ENCODE measurements around the gene NINJ1. TPM values are rescaled to one million over a fixed set of nuclear protein-coding genes. Genes with fewer than 3 reads are reported as not detected.

The NINJ1 gene
- total RNA-seq, 1 donor from 2014 or later: 3.9 TPM

DNA sequence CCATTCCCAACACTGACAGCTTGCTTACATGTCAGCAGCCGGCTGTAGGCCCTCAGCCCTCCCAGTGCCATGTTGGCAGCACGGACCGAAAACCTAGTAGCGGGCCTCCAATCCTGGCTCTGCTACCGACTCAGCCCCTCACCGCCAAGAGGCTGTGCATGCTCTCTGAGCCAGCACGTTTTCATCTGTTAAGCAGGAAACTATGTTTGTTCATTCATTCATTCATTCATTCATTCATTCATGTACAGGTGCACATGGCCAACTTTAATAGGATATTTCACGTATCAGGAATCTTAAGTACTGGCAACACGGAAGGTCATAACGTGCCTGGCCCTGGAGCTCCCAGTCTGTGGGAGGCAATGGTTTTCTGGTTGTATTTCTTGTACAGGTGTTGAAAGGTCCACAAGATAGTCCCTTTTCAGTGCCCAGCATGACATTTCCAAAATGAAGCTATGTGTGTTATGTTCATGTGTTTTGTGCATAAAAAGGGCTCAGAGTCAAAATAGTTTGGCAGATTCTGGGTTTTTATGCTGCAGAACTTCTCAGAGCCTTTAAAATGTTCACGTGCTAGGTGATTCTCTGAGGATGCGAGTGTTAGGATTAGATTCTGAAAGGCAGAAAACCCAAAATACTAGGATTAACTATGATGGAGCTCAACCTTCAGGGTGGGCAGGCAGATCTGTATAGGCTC is 57.8 kb downstream of the NINJ1 start:
- peaks cover 5% of the 10 kb centered on the region for H3K27me3 Mint-ChIP-seq (ENCODE audit: insufficient read depth, low read depth)
- Histone ChIP-seq H3K9ac (no peak overlapping the region), H3K4me3 (no peak overlapping the region), H3K36me3 (no peaks in the 10 kb centered on the region), H3F3A (ENCODE audit: low read depth) (no peaks in the 10 kb centered on the region), H3K4me1 (no peaks in the 10 kb centered on the region), H3K4me2 (no peak overlapping the region), H4K20me1 (ENCODE audit: low read depth) (no peaks in the 10 kb centered on the region), H2AFZ (replicated peaks) (no peak overlapping the region), H3K27me3 (no peaks in the 10 kb centered on the region), H3K79me2 (ENCODE audit: low read depth) (no peaks in the 10 kb centered on the region), H3K27ac (no peak overlapping the region), H3K9me3 (ENCODE audit: low read depth) (no peaks in the 10 kb centered on the region)
- no peak overlapping the region for H3K27ac Mint-ChIP-seq
- no peaks in the 10 kb centered on the region for H3K9me3 Mint-ChIP-seq
- H3K4me1 Mint-ChIP-seq: peaks cover 7% of the 10 kb centered on the region
- DNase-seq (ENCODE audit: low spot score): no peak
- TF ChIP-seq EZH2phosphoT487 (IDR thresholded peaks at IDR 0.05) (no peak), EZH2 (IDR thresholded peaks at IDR 0.05) (no peak)
- TF ChIP-seq, protein P1, sequence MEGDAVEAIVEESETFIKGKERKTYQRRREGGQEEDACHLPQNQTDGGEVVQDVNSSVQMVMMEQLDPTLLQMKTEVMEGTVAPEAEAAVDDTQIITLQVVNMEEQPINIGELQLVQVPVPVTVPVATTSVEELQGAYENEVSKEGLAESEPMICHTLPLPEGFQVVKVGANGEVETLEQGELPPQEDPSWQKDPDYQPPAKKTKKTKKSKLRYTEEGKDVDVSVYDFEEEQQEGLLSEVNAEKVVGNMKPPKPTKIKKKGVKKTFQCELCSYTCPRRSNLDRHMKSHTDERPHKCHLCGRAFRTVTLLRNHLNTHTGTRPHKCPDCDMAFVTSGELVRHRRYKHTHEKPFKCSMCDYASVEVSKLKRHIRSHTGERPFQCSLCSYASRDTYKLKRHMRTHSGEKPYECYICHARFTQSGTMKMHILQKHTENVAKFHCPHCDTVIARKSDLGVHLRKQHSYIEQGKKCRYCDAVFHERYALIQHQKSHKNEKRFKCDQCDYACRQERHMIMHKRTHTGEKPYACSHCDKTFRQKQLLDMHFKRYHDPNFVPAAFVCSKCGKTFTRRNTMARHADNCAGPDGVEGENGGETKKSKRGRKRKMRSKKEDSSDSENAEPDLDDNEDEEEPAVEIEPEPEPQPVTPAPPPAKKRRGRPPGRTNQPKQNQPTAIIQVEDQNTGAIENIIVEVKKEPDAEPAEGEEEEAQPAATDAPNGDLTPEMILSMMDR (IDR thresholded peaks at IDR 0.05): no peak
- no peaks in the 10 kb centered on the region for H3K36me3 Mint-ChIP-seq
- H3K4me3 Mint-ChIP-seq: no peak overlapping the region

DNA sequence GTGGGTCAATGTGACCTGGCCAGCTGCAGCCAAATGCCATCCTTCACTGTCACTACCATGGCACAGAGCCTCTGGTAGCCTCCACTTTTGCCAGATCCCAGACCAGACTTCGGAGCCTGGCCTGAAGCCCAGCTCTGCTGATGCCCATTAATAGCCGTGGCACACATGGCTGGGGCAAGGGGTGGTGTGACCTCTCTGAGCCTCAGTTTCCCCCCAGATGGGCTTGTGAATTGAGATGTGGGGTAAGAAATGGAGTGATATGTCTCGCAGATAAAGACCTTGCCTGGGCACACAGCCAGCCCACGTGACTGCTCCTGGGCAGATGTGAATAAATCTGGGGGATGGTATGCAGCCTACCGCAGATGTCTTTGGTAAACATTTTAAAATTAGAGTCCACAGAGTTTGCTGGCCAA is 61.7 kb downstream of the NINJ1 start:
- Mint-ChIP-seq H3K27me3 (ENCODE audit: insufficient read depth, low read depth) (peaks cover 5% of the 10 kb centered on the region), H3K27ac (no peak overlapping the region), H3K9me3 (no peaks in the 10 kb centered on the region), H3K36me3 (no peaks in the 10 kb centered on the region), H3K4me1 (no peaks in the 10 kb centered on the region), H3K4me3 (no peak overlapping the region)
- Histone ChIP-seq H3K36me3 (no peaks in the 10 kb centered on the region), H3K27ac (no peak overlapping the region), H4K20me1 (ENCODE audit: low read depth) (no peaks in the 10 kb centered on the region), H3K9ac (no peak overlapping the region), H2AFZ (replicated peaks) (no peak overlapping the region), H3K4me3 (no peak overlapping the region), H3K4me1 (no peaks in the 10 kb centered on the region), H3K27me3 (no peaks in the 10 kb centered on the region), H3K9me3 (ENCODE audit: low read depth) (no peaks in the 10 kb centered on the region), H3K4me2 (no peak overlapping the region), H3K79me2 (ENCODE audit: low read depth) (no peaks in the 10 kb centered on the region), H3F3A (ENCODE audit: low read depth) (no peaks in the 10 kb centered on the region)
- no peak for TF ChIP-seq EZH2phosphoT487 (IDR thresholded peaks at IDR 0.05)
- TF ChIP-seq, protein P1 (IDR thresholded peaks at IDR 0.05): no peak
- TF ChIP-seq EZH2 (IDR thresholded peaks at IDR 0.05): no peak
- DNase-seq (ENCODE audit: low spot score): no peak

Other genes with a start within 250 kb of the NINJ1 start
- gene FGD3, start 186.7 kb downstream of the NINJ1 start, total RNA-seq (ENCODE audit: low replicate concordance): 0.56 and 0.68 TPM in 2 replicates
- gene SUSD3, start 75.5 kb downstream of the NINJ1 start, total RNA-seq (ENCODE audit: low replicate concordance): 1.8 TPM in 1 of 2 replicates, not detected in the other
- 12.3 and 33.4 TPM in 2 replicates for gene CARD19, start 38.0 kb downstream of the NINJ1 start, total RNA-seq (ENCODE audit: low replicate concordance)
- 6.2 and 16.7 TPM in 2 replicates for gene WNK2, start 49.9 kb upstream of the NINJ1 start, total RNA-seq (ENCODE audit: low replicate concordance)

Data from neural progenitor cell (in vitro differentiated cells).